ENCODE results near the gene SYCE1L. TPM values are rescaled to one million over a fixed set of nuclear protein-coding genes. Genes with fewer than 3 reads are reported as not detected.
"Not testable (repeated sequence)": the region's sequence is repeated elsewhere in the genome, so short reads cannot be mapped to it uniquely, and the experiment has no call there.

SYCE1L gene
- total RNA-seq, 1 experiment from 2014 or later = 4.8 TPM

DNA sequence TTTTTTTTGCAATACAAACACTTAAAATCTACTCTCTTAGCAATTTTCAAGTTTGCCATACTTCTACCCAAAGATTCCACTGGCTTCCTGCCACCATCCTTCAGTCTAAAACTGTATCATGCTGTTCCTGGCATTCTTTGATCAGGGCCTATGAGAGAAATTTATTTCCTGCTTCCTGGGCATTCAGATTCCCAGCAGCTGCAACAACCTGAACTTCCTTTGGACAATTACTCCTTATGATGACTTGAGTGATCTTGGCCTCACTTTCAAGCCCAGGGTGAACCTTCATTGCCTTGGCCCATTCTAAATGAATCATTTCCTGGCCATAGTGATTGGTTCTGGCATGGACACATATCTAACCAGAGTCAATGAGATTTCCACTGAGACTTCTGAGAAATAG is 26.3 kb upstream of the SYCE1L start:
- H3K4me1 ChIP-seq = no peaks in the 10 kb centered on the region
- H3K4me3 Mint-ChIP-seq (ENCODE audit: unreplicated experiment) = no peak overlapping the region
- intact Hi-C loops (cut with micrococcal nuclease; ENCODE audit: unreplicated experiment) = loop anchor here (2.0 to 10.0 kb wide), 2 partner anchors 108 to 1384 kb away; no protein-coding TSS in a partner anchor
- H3K4me1 Mint-ChIP-seq (ENCODE audit: low read depth, unreplicated experiment) = no peaks in the 10 kb centered on the region
- H3K27ac Mint-ChIP-seq (ENCODE audit: unreplicated experiment) = no peak overlapping the region
- H3K36me3 ChIP-seq (ENCODE audit: control insufficient read depth, insufficient read depth, low read length) = no peaks in the 10 kb centered on the region
- no peaks in the 10 kb centered on the region for H3K9me3 Mint-ChIP-seq (ENCODE audit: unreplicated experiment)
- peaks cover 6% of the 10 kb centered on the region for H3K36me3 Mint-ChIP-seq (ENCODE audit: insufficient read depth, unreplicated experiment)
- no peaks in the 10 kb centered on the region for H3K9me3 ChIP-seq
- peaks cover 16% of the 10 kb centered on the region for H3K27me3 Mint-ChIP-seq (ENCODE audit: insufficient read depth, unreplicated experiment)
- no TSS peak for BruUV-seq (replicated peaks)
- H3K27me3 ChIP-seq (replicated peaks; ENCODE audit: control insufficient read depth, insufficient read depth, low read length) = no peaks in the 10 kb centered on the region
- ChIA-PET POLR2A (no interaction called here), CTCF (no interaction called here)
- H3K4me3 ChIP-seq (ENCODE audit: low read depth, low read length) = no peak overlapping the region
- DNase-seq = no peak
- TF ChIP-seq, protein P1, sequence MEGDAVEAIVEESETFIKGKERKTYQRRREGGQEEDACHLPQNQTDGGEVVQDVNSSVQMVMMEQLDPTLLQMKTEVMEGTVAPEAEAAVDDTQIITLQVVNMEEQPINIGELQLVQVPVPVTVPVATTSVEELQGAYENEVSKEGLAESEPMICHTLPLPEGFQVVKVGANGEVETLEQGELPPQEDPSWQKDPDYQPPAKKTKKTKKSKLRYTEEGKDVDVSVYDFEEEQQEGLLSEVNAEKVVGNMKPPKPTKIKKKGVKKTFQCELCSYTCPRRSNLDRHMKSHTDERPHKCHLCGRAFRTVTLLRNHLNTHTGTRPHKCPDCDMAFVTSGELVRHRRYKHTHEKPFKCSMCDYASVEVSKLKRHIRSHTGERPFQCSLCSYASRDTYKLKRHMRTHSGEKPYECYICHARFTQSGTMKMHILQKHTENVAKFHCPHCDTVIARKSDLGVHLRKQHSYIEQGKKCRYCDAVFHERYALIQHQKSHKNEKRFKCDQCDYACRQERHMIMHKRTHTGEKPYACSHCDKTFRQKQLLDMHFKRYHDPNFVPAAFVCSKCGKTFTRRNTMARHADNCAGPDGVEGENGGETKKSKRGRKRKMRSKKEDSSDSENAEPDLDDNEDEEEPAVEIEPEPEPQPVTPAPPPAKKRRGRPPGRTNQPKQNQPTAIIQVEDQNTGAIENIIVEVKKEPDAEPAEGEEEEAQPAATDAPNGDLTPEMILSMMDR (IDR thresholded peaks at IDR 0.05; ENCODE audit: insufficient read depth in 1 of 2, low read depth in 1 of 2, low read length in 1 of 2, severe bottlenecking in 1 of 2, unreplicated experiment in 1 of 2) = no peak

DNA sequence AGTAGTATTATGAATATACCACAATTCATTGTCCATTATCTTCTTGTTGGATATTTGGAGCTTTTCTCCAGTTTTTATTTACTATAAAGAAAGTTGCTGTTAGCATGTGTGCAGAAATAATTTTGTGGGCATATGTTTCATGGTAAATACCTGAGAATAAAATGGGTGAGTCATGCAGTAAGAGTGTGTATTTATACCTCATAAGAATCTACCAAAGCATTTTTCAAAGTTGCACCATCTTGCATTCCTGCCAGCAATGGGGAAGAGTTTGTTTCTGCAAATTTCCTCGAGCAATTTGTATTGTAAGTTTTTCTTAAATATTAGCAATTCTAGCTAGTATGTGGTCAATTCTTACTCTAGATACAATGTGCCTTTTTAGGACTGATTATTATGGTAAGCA is 16.1 kb upstream of the SYCE1L start:
- no peak overlapping the region for H3K4me3 ChIP-seq (ENCODE audit: low read depth, low read length)
- BruUV-seq (replicated peaks) = no TSS peak
- POLR2A ChIA-PET = no interaction called here

DNA sequence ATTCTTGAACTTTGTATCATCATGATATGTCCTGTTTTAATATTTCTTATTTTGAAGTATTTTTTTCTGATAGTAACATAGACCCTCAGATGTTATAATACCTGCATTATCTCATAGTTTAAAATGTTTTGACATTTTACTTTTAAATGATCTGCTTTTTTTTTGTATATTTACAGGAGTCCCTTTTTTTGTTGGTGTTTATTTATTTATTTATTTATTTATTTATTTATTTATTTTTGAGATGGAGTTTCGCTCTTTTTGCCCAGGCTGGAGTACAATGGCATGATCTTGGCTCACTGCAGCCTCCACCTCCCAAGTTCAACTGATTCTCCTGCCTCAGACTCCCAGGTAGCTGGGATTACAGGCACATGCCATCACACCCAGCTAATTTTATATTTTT is 12.9 kb upstream of the SYCE1L start:
- H3K27ac Mint-ChIP-seq (ENCODE audit: unreplicated experiment); H3K4me1 Mint-ChIP-seq (ENCODE audit: low read depth, unreplicated experiment); H3K4me3 Mint-ChIP-seq (ENCODE audit: unreplicated experiment); H3K4me3 ChIP-seq (ENCODE audit: low read depth, low read length); H3K36me3 ChIP-seq (ENCODE audit: control insufficient read depth, insufficient read depth, low read length); BruUV-seq (replicated peaks); H3K9me3 ChIP-seq; intact Hi-C loops (cut with micrococcal nuclease; ENCODE audit: unreplicated experiment); DNase-seq; CTCF ChIA-PET; H3K9me3 Mint-ChIP-seq (ENCODE audit: unreplicated experiment); H3K4me1 ChIP-seq; H3K27me3 ChIP-seq (replicated peaks; ENCODE audit: control insufficient read depth, insufficient read depth, low read length); POLR2A ChIA-PET: not testable (repeated sequence)
- Mint-ChIP-seq H3K27me3 (ENCODE audit: insufficient read depth, unreplicated experiment) (peaks cover 16% of the 10 kb centered on the region), H3K36me3 (ENCODE audit: insufficient read depth, unreplicated experiment) (peaks cover 11% of the 10 kb centered on the region)

More for the DNA sequence above, 16.1 kb upstream of the SYCE1L start:
- Histone ChIP-seq H3K36me3 (ENCODE audit: control insufficient read depth, insufficient read depth, low read length) (no peaks in the 10 kb centered on the region), H3K9me3 (no peaks in the 10 kb centered on the region), H3K27me3 (replicated peaks; ENCODE audit: control insufficient read depth, insufficient read depth, low read length) (no peaks in the 10 kb centered on the region), H3K4me1 (no peaks in the 10 kb centered on the region)
- intact Hi-C loops (cut with micrococcal nuclease; ENCODE audit: unreplicated experiment) = no loop called here
- CTCF ChIA-PET = no interaction called here
- H3K9me3 Mint-ChIP-seq (ENCODE audit: unreplicated experiment) = no peaks in the 10 kb centered on the region
- H3K27ac Mint-ChIP-seq (ENCODE audit: unreplicated experiment) = no peak overlapping the region
- TF ChIP-seq, protein P1 (IDR thresholded peaks at IDR 0.05; ENCODE audit: insufficient read depth in 1 of 2, low read depth in 1 of 2, low read length in 1 of 2, severe bottlenecking in 1 of 2, unreplicated experiment in 1 of 2) = no peak
- H3K4me1 Mint-ChIP-seq (ENCODE audit: low read depth, unreplicated experiment) = no peaks in the 10 kb centered on the region
- H3K36me3 Mint-ChIP-seq (ENCODE audit: insufficient read depth, unreplicated experiment) = no peaks in the 10 kb centered on the region
- DNase-seq = no peak
- H3K4me3 Mint-ChIP-seq (ENCODE audit: unreplicated experiment) = no peak overlapping the region
- H3K27me3 Mint-ChIP-seq (ENCODE audit: insufficient read depth, unreplicated experiment) = peaks cover 24% of the 10 kb centered on the region

DNA sequence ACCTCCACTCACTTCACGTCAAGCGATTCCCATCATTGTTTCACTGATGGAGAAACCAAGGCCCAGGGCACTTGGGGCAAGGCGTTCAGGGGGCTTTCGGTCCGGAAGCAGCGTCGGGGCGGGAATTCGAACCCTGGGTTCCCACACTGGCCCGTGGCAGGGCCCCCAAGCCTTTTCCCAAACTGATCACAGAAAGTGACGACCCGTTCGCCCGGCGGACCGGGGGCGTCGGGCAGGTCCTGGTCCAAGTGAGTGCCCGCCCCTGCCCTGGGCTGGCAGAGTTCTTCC is 9.1 kb upstream of the SYCE1L start:
- H3K27me3 Mint-ChIP-seq (ENCODE audit: insufficient read depth, unreplicated experiment) = peaks cover 8% of the 10 kb centered on the region
- POLR2A ChIA-PET = no interaction called here
- Histone ChIP-seq H3K4me1 (peaks cover 8% of the 10 kb centered on the region), H3K36me3 (ENCODE audit: control insufficient read depth, insufficient read depth, low read length) (peaks cover 4% of the 10 kb centered on the region; the same call in 1 of the 2 replicates), H3K4me3 (ENCODE audit: low read depth, low read length) (peak overlapping the region; percentile 76), H3K9me3 (no peaks in the 10 kb centered on the region), H3K27me3 (replicated peaks; ENCODE audit: control insufficient read depth, insufficient read depth, low read length) (no peaks in the 10 kb centered on the region)
- intact Hi-C loops (cut with micrococcal nuclease; ENCODE audit: unreplicated experiment) = loop anchor here (1.0 kb wide), 1 partner anchor 22 kb away; no protein-coding TSS in a partner anchor
- peak overlapping the region; percentile 100 for H3K27ac Mint-ChIP-seq (ENCODE audit: unreplicated experiment)
- TF ChIP-seq, protein P1 (IDR thresholded peaks at IDR 0.05; ENCODE audit: insufficient read depth in 1 of 2, low read depth in 1 of 2, low read length in 1 of 2, severe bottlenecking in 1 of 2, unreplicated experiment in 1 of 2) = no peak
- peaks cover 19% of the 10 kb centered on the region for H3K4me1 Mint-ChIP-seq (ENCODE audit: low read depth, unreplicated experiment)
- BruUV-seq (replicated peaks) = TSS peak; percentile 89
- H3K4me3 Mint-ChIP-seq (ENCODE audit: unreplicated experiment) = peak overlapping the region; percentile 84
- H3K9me3 Mint-ChIP-seq (ENCODE audit: unreplicated experiment) = no peaks in the 10 kb centered on the region
- no peak for DNase-seq
- H3K36me3 Mint-ChIP-seq (ENCODE audit: insufficient read depth, unreplicated experiment) = peaks cover 23% of the 10 kb centered on the region
- CTCF ChIA-PET = interaction anchor here (0.8 kb wide), 1 partner anchor 909 kb away, joined by 4 read pairs; the partner anchor contains the start of gene WWOX
